HG02623 (cell line): Measurements from ENCODE around the gene SDHAF4.
"Not testable (repeated sequence)": the region's sequence is repeated elsewhere in the genome, so short reads cannot be mapped to it uniquely, and the experiment has no call there.

Experiments used
- ATAC-seq: cut with Tn5 transposase; IDR thresholded peaks from one replicate; pipeline ENCODE4 v1.9.1; 2021; ENCODE audit warnings: moderate library complexity; ENCODE audit not compliant: unreplicated experiment

Gene SDHAF4

GRCh38 chr6:70566751-70567382, at the start of gene SDHAF4:
Gene SDHAF4, plus strand, starts transcription at chr6:70566930. Its CDS starts 11 bp downstream, at chr6:70566941.
- peak; percentile 99 for ATAC-seq

DNA sequence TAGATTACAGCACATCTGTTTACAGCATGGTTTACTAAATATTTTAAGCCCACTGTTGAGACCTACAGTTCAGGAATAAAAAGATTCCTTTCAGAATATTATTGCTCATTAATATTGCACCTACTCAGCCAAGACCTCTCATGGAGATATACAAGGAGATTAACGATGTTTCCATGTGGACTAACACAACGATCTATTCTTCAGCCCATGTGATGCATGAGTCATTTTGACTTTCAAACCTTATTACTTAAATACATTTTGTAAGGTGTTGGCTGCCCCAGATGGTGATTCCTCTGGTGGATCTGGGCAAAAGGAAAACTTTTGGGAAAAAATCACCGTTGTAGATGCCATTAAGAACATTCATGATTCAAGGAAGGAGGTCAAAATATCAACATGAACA, 48.0 kb upstream of the SDHAF4 start:
- no peak for ATAC-seq

DNA sequence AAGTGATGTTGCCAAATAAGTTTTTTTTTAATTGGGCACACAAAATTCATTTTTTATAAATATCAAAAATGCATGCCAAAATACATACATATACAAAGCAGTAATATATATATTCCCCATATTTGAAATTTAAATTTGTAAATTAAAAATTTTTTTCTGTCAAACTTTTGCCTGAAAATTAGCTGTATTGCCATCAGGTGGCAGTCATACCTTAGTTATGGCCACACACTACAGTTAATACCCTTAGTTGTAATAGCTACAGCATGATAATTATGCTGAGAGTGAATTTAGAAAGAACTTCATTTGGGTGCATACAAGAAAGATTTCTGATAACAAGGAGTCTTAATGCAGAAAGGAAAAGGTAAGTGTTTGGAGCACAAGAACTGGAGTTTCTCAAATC, 46.2 kb upstream of the SDHAF4 start:
- ATAC-seq: no peak

- ATAC-seq: no peak
Observed at GRCh38 chr6:70524721-70525286, 41.9 kb upstream of the SDHAF4 start.

DNA sequence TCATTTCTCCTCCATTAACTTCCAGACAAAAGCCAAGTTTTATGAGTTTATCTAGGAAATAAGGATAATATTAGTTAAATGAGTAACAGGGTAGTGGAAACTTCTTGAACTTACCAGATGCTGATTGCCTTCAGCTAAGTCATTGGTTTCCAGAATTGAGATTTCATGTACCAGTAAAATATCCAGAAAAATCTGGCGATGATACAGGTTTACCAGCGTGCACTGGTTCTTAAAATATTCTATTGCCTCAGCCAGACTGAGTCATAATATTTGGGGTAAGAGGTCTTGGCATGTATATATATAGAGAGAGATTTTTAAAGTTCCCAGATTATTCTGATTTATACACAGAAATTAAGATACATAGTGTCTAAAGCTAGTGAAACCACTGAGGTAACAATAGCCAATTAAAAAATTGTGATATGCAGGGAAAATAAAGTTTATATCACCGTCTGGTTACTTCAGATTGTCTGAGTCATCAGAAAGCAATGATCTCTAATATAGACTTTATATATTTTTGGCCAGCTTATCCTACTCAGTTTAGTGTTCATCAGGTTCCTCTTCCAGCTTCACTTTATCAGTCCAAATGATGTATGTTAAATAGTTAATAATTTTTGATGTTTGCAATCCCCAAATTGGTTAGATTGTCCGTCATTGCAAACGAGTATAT, 39.5 kb upstream of the SDHAF4 start:
- ATAC-seq: no peak

GRCh38 chr6:70530023-70530422, 36.7 kb upstream of the SDHAF4 start:
- ATAC-seq: no peak

GRCh38 chr6:70531133-70531532, 35.6 kb upstream of the SDHAF4 start:
- no peak for ATAC-seq

DNA sequence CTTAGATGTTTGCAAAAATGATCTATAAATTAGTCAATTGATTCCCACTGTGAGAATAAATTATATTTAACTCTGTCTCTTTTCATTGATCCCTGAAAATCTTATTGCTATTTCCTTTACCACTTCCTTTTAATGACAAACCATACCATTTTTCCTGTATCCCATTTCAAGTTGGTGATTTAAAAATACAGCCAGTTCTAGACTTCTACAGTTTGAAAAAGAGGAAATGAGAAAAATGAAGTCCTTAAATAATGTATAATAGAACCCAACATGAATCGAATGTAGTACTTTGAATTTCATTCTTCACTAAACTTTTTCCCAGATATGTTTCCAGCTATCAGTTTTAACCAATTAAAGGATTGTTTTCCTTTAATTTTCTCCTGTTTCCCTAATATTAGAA, 29.5 kb upstream of the SDHAF4 start:
- no peak for ATAC-seq

DNA sequence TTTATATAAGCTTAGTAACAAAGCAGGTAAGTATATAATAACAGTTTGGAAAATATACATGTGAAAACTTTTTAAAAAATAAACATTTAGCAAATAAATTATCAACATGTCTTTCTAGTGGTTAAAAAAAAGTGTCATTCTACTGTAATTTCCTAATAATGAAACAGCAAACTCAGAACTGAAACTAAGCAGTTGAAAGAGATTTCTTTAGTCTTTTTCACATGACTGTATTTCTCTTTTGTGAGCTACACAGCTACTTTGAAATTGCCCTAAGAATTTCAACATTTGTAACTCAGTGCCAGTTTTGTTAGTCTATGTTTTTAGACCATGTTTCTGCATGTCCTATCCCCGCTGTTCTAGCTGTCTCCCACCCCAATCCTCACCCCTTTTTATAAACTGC, 28.4 kb upstream of the SDHAF4 start:
- ATAC-seq: peak; percentile 69

GRCh38 chr6:70547313-70547712, 19.4 kb upstream of the SDHAF4 start:
- ATAC-seq: no peak

DNA sequence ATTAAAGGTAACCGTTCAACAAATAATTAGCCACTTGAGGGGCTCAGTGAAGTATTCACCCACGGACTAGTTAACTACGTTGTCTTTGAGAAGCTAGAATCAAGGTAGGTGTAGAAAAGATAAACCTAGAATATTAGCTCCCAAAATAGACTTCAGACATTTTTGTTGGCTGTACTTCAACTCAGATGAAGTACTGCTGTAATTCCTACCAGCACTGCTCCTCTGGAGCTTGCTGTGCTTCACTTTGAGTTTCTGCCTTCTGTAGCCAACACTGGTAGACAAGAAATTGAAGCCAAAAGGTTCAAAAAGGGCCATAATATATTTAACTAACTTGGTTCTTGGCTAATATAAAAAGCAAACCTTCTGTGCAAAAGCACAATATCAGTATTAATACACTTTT, 18.8 kb upstream of the SDHAF4 start:
- ATAC-seq: no peak

DNA sequence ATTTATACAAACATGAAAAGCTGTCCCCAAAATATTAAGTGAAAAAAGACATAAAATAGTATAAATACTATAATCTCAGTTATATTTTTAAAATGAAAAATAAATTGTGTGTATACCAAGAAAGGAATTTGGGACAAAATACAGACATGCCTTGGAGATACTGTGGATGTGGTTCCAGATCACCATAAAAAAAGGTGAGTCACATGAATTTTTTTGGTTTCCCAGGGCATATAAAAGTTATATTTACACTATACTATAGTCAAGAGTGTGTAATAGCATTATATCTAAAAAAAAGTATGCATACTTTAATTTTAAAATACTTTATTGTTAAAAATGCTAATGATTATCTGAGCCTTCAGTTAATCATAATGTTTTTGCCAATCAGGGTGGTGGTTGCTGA, 17.4 kb upstream of the SDHAF4 start:
- ATAC-seq: no peak

GRCh38 chr6:70551566-70551965, 15.2 kb upstream of the SDHAF4 start:
- ATAC-seq: no peak

- ATAC-seq: not testable (repeated sequence)
Observed at GRCh38 chr6:70552286-70552940, 14.3 kb upstream of the SDHAF4 start.

DNA sequence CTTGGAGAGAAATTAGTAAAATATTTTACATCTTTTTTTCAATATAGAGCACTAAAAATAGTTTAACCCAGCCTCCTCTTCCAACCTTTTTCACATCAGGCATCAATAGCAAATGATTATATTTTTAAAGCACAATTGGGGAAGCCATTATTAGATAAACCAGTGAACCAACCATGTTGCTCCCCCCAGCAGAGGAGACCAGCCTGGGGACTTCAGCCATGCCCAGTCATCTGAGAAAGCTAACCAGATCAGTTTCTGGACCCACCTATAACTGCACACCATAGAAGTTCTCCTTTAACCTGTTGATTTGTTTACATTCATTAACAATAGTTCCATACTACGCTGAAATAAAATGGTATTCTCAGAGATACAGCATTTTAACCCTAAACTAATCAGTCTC, 13.8 kb upstream of the SDHAF4 start:
- ATAC-seq: no peak

DNA sequence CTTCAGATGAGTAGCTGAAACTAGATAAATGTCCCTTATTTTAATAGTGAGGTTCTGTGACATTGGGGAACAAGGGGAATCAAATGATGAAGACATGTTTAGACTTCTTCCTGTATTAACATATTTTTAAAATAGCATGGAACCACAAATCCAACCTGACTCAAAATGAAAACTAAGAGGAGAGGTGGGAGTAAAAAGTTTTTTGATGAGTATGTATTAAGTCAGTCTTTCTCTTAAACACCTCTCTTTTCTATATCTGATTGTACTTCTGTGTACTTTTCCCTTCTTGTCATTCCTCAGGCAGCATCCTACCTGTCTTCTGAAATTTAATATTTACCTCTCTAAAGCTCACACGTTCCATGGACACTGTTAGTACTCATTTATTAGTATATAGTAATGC, 8.7 kb upstream of the SDHAF4 start:
- ATAC-seq: no peak

- ATAC-seq: not testable (repeated sequence)
Observed at GRCh38 chr6:70562401-70562800, 4.3 kb upstream of the SDHAF4 start.

GRCh38 chr6:70563530-70563929, 3.2 kb upstream of the SDHAF4 start:
- no peak for ATAC-seq

DNA sequence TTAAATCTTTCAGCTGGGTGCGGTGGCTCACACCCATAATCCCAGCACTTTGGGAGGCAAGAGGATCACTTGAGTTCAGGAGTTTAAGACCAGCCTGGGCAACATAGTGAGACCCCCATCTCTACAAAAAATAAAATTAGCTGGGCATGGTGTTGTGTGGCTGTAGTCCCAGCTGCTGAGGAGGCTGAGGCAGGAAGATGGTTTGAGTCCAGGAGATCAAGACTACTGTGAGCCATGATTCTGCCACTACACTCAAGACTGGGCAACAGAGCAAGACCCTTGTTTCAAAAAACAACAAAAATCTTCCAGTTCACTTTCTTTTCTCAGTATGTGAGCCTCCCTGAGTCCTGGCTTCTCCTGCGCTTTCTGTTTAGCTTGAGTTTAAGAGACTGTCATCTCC, 7.9 kb downstream of the SDHAF4 start:
- ATAC-seq: no peak

GRCh38 chr6:70575899-70576495, 9.3 kb downstream of the SDHAF4 start:
- no peak for ATAC-seq

GRCh38 chr6:70586114-70586513, 19.4 kb downstream of the SDHAF4 start:
- ATAC-seq: peak; percentile 99

- ATAC-seq: no peak
Observed at GRCh38 chr6:70590400-70590799, 23.7 kb downstream of the SDHAF4 start.
